K562 (cell line): ENCODE data around the gene RNF214. TPM values are rescaled to one million over a fixed set of nuclear protein-coding genes. Genes with fewer than 3 reads are reported as not detected.

Experiments
- ATAC-seq: fragments of 200-7000 bp; cut with Tn5 transposase; 3 replicates; pipeline ENCODE4 v1.9.1; 2020; ENCODE audit warnings: moderate library complexity
- BruUV-seq: library from RNA; stranded (reverse); fragments of 400-500 nt; replicated peaks from 2 replicates; lab custom pipeline; 2021; lab: Mats Ljungman, UMichigan
- CTCF ChIA-PET: fragments of 300-600 bp; formaldehyde crosslinking; extraction: SDS; loops from one replicate; lab custom pipeline; 2021; ENCODE audit warnings: low intra/inter-chr PET ratio; lab: Yijun Ruan, JAX
- POLR2A ChIA-PET: fragments of 300-600, 350-650 bp; sonication (Branson Sonifier 250); formaldehyde crosslinking; extraction: SDS; loops from one replicate; lab custom pipeline; 2021; ENCODE audit warnings: antibody characterized with exemption, inconsistent platforms; lab: Yijun Ruan, JAX
- DNase-seq, 4 experiments: peaks; one replicate each; pipeline versions ENCODE4 v3.0.0 to v3.0.0-alpha.2; 2011 to 2018; ENCODE audit warnings: low spot score in 3 of 4, mixed read lengths in 3 of 4; ENCODE audit errors: extremely low read depth in 1 of 4
- FAIRE-seq: peaks from 2 replicates; lab custom pipeline; 2011; peaks lifted over from hg19 to GRCh38; lab: Jason Lieb, UNC
- H2AFZ ChIP-seq: 2 replicates; pipeline ENCODE4 v1.6.0; 2011; ENCODE audit warnings: low read depth, low read length, control low read depth, inconsistent platforms
- H3K27ac ChIP-seq: fragments of 200-600 bp; 3 replicates; pipeline ENCODE4 v1.8.0; 2011; ENCODE audit warnings: low read depth, mild to moderate bottlenecking, control low read depth, inconsistent platforms, low read length, moderate library complexity, mixed read lengths; ENCODE audit errors: extremely low read depth
- H3K27me3 ChIP-seq, 2 experiments: fragments of 300-600 bp in 1 of 2; 2 replicates in 1 of 2; 3 replicates in 1 of 2; pipeline versions ENCODE4 v1.6.0 to v1.8.0; 2011; ENCODE audit warnings: inconsistent platforms in 2 of 2, low read length in 2 of 2, mild to moderate bottlenecking in 1 of 2, mixed read lengths in 1 of 2, moderate library complexity in 1 of 2; ENCODE audit not compliant: control insufficient read depth in 2 of 2, insufficient read depth in 2 of 2
- H3K36me3 ChIP-seq: fragments of 300-600 bp; 3 replicates; pipeline ENCODE4 v1.8.0; 2011; ENCODE audit warnings: mild to moderate bottlenecking, low read length, inconsistent platforms; ENCODE audit not compliant: control insufficient read depth, insufficient read depth
- H3K4me1 ChIP-seq, 2 experiments: fragments of 200-600 bp in 1 of 2; replicated peaks in 1 of 2; 2 replicates in 1 of 2; 3 replicates in 1 of 2; pipeline versions ENCODE4 v1.5.1 to v1.8.0; 2011; ENCODE audit warnings: inconsistent platforms in 2 of 2, low read length in 2 of 2, mild to moderate bottlenecking in 1 of 2, mixed read lengths in 1 of 2, moderate library complexity in 1 of 2; ENCODE audit not compliant: control insufficient read depth in 2 of 2, insufficient read depth in 2 of 2
- H3K4me2 ChIP-seq: 2 replicates; pipeline ENCODE4 v1.6.1; 2011; ENCODE audit warnings: low read length, control low read depth, inconsistent platforms, mixed read lengths; ENCODE audit not compliant: insufficient read depth
- H3K4me3 ChIP-seq: fragments of 200-600 bp; sonication (generic), shearing (Covaris generic); 2 replicates; pipeline ENCODE4 v1.5.1; 2016; ENCODE audit warnings: control low read depth, inconsistent platforms
- H3K79me2 ChIP-seq: fragments of 200-600 bp; 3 replicates; pipeline ENCODE4 v1.8.0; 2011; ENCODE audit warnings: low read length, inconsistent platforms; ENCODE audit not compliant: control insufficient read depth, insufficient read depth
- H3K9ac ChIP-seq, 2 experiments: 2 replicates each; pipeline versions ENCODE4 v1.6.0 to v1.6.1; 2011; ENCODE audit warnings: low read depth in 2 of 2, low read length in 2 of 2, control low read depth in 1 of 2, inconsistent platforms in 1 of 2, mild to moderate bottlenecking in 1 of 2, mixed read lengths in 1 of 2; ENCODE audit not compliant: insufficient read depth in 1 of 2
- H3K9me1 ChIP-seq: one replicate; pipeline ENCODE4 v1.6.0; 2011; ENCODE audit warnings: inconsistent platforms, mild to moderate bottlenecking, low read length, moderate library complexity; ENCODE audit not compliant: control insufficient read depth, insufficient read depth
- H3K9me3 ChIP-seq: replicated peaks from 2 replicates; pipeline ENCODE4 v1.5.1; 2011; ENCODE audit warnings: low read depth, low read length, inconsistent platforms; ENCODE audit not compliant: control insufficient read depth, insufficient read depth
- H4K20me1 ChIP-seq: replicated peaks from 2 replicates; pipeline ENCODE4 v1.6.1; 2011; ENCODE audit warnings: low read length, inconsistent platforms, mixed read lengths; ENCODE audit not compliant: control insufficient read depth, insufficient read depth
- POLR2G ChIP-seq: fragments of 200-400 bp; formaldehyde crosslinking; IDR thresholded peaks from 2 replicates; pipeline ENCODE4 v1.6.1; 2017; ENCODE audit warnings: low read depth, mild to moderate bottlenecking, antibody characterized with exemption, low read length, moderate library complexity
- RAD21 ChIP-seq, 2 experiments: fragments of 250-450 bp in 1 of 2; fragments of 450-650 bp in 1 of 2; sonication (Bioruptor Pico) in 1 of 2; formaldehyde crosslinking in 1 of 2; IDR thresholded peaks in 1 of 2; conservative IDR thresholded peaks in 1 of 2; 2 replicates each; pipeline versions ENCODE4 v1.4.0 to v1.8.0; 2020 to 2022; ENCODE audit warnings: mild to moderate bottlenecking in 2 of 2, moderate library complexity in 1 of 2
- RBFOX2 ChIP-seq: fragments of 200-400 bp; formaldehyde crosslinking; IDR thresholded peaks from 2 replicates; pipeline ENCODE4 v1.6.1; 2017; ENCODE audit warnings: low read depth, mild to moderate bottlenecking, low read length, moderate library complexity
- YBX1 ChIP-seq: fragments of 450-650 bp; IDR thresholded peaks from 2 replicates; pipeline ENCODE4 v1.7.1; 2016; ENCODE audit warnings: mild to moderate bottlenecking
- ZNF766 ChIP-seq: fragments of 200-800 bp; sonication (Bioruptor generic); conservative IDR thresholded peaks from 2 replicates; pipeline ENCODE4 v1.6.1; 2016; ENCODE audit warnings: missing genetic modification characterization, missing compliant biosample characterization
- WGBS: fragments of 100-300 bp; shearing (Covaris generic); methylation state at CpG from one replicate; pipeline ENCODE4 v1.1.6; 2016; ENCODE audit warnings: low coverage, mixed read lengths; ENCODE audit not compliant: insufficient coverage; ENCODE audit errors: missing lambda C conversion rate; 5-methylcytosine and 5-hydroxymethylcytosine counted together
- in situ Hi-C: fragments of 300-500 bp; cut with MboI; formaldehyde crosslinking; loops from 4 replicates; pipeline ENCODE4 v1.15.0; 2018; ENCODE audit warnings: inconsistent platforms, mixed read lengths
- intact Hi-C: fragments of 100-400 bp; cut with micrococcal nuclease; formaldehyde crosslinking; loops from 2 replicates; pipeline ENCODE4 v1.14.2; 2022
- polyA plus RNA-seq, 8 experiments: library from polyadenylated mRNA; depleted of rRNA in 4 of 8; stranded (reverse) in 5 of 8; unstranded in 3 of 8; fragments of >200 nt; fragmentation: Nextera tagmentation in 2 of 8; fragmentation: Illumina TruSeq in 1 of 8; extraction: Ambion mirVana in 2 of 8; extraction: Trizol in 1 of 8; gene quantifications; 2 replicates each; pipeline versions ENCODE4 v1.2.1 to v1.2.3, GENCODE V29; 2011 to 2014; ENCODE audit warnings: inconsistent platforms in 1 of 8, missing spikeins in 1 of 8
- total RNA-seq, 7 experiments: library from RNA; depleted of rRNA in 6 of 7; stranded (reverse); fragments of >200 nt in 6 of 7; fragmentation: Illumina TruSeq in 2 of 7; extraction: Trizol in 2 of 7; gene quantifications; 2 replicates each; pipeline versions ENCODE4 v1.2.1 to v1.2.3, GENCODE V29; 2011 to 2021; ENCODE audit warnings: low replicate concordance in 1 of 7
- TF ChIP-seq, protein P1 (sequence below), 3 experiments: IDR thresholded peaks in 2 of 3; conservative IDR thresholded peaks in 1 of 3; 2 replicates each; pipeline ENCODE4 v1.5.1; 2011 to 2012; ENCODE audit warnings: low read length in 3 of 3, mild to moderate bottlenecking in 3 of 3, control low read depth in 2 of 3, improper control_type of control experiment in 1 of 3, inconsistent platforms in 1 of 3, low read depth in 1 of 3, mixed read lengths in 1 of 3, moderate library complexity in 1 of 3; ENCODE audit not compliant: insufficient read depth in 2 of 3
- TF ChIP-seq, protein P2 (sequence below): IDR thresholded peaks from 2 replicates; pipeline ENCODE4 v1.6.1; 2011; ENCODE audit warnings: borderline replicate concordance, low read depth, mild to moderate bottlenecking, moderate library complexity, low read length; ENCODE audit not compliant: insufficient read depth, poor library complexity, severe bottlenecking
- TF ChIP-seq, protein P3 (sequence below): fragments of 450-650 bp; formaldehyde crosslinking; IDR thresholded peaks from 2 replicates; pipeline ENCODE4 v1.4.0; 2020; ENCODE audit warnings: mild to moderate bottlenecking, moderate library complexity

The RNF214 gene
- total and polyA plus RNA-seq, 9 of the 15 experiments (the other 6 are each of a cell fraction or from before 2014, with no cell fraction given): 6.6 to 24.8 (median 11.9) TPM

DNA sequence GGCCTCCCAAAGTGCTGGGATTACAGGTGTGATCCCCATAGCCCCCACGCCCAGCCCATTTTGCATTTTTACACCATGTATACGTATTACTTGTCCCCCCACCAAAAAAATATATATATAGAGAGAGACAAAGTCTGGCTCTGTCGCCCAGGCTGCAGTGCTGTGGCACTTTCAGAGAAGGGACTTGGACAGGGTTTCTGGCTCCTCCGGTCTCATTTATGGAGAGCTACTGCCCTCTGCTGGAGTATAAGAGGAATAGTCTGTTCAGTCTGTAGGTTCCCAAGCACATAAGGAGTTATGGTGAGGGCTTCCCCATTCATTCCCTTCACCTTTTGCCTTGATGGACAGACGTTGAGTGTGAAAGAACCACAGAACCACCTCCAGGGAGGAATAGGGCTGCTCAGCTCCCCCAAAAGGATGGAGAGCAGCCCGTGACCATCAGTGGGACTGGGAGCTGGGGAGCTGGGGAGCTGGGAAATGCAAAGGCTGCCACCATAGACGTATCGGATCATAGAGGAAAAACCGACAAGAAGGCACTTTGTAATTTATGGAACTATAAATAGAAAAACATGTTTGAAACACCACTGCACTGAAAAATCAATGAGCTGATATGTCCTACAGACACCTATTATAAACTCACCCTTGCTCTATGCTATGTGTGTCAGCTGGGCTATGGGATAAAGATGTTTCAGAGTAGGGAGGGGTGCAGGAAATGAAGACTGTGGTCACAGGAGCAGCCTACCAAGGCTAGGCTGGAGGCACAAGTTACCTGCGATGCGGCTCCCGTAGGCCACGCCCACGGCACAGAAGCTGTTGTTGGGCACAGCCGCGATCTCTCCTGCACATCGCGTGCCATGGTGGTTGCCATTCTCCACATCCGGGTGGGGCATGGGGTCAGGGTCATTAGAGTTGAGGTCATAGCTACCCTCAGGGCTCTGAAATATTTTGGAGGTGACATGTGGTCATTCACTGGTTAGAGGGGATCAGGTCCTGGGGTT is 5.8 kb upstream of the RNF214 start:
- H3K27me3 ChIP-seq: no peaks in the 10 kb centered on the region
- H3K36me3 ChIP-seq: peaks cover 67% of the 10 kb centered on the region
- ATAC-seq (peak; percentile 83), DNase-seq (peak; percentile 61 to 87 (median 69)), FAIRE-seq (peak; percentile 93)
- peaks cover 20% of the 10 kb centered on the region for H3K79me2 ChIP-seq
- no peaks in the 10 kb centered on the region for H3K9me3 ChIP-seq
- POLR2A ChIA-PET: interaction anchor here (0.6 to 1.0 kb wide), 7 partner anchors 14 to 578 kb away, joined by 3 to 5 read pairs (median 3); no protein-coding TSS in a partner anchor
- in situ Hi-C loops (loop anchor here (10.0 to 25.0 kb wide), 2 partner anchors 342 to 714 kb away; no protein-coding TSS in a partner anchor), intact Hi-C loops (loop anchor here (1.0 to 5.0 kb wide), 5 partner anchors 45 to 494 kb away; partner anchors contain the start of gene APOA5)
- no peak overlapping the region for H3K9ac ChIP-seq
- CTCF ChIA-PET: interaction anchor here (0.7 to 1.3 kb wide), 5 partner anchors 45 to 494 kb away, joined by 3 to 12 read pairs (median 4); partner anchors contain the start of gene APOA5
- peaks cover 35 to 41% of the 10 kb centered on the region in 2 experiments; a peak in 4 of 5 replicates for H3K4me1 ChIP-seq
- H3K27ac ChIP-seq: no peak overlapping the region
- H3K4me3 ChIP-seq: no peak overlapping the region
- peaks cover 4% of the 10 kb centered on the region for H3K9me1 ChIP-seq
- H4K20me1 ChIP-seq: peaks cover 10% of the 10 kb centered on the region
- no TSS peak for BruUV-seq
- no peak overlapping the region for H3K4me2 ChIP-seq
- no peak overlapping the region for H2AFZ ChIP-seq
- 70% methylated on average over 19 of the region's 19 CpGs for WGBS
- TF ChIP-seq, protein P1, sequence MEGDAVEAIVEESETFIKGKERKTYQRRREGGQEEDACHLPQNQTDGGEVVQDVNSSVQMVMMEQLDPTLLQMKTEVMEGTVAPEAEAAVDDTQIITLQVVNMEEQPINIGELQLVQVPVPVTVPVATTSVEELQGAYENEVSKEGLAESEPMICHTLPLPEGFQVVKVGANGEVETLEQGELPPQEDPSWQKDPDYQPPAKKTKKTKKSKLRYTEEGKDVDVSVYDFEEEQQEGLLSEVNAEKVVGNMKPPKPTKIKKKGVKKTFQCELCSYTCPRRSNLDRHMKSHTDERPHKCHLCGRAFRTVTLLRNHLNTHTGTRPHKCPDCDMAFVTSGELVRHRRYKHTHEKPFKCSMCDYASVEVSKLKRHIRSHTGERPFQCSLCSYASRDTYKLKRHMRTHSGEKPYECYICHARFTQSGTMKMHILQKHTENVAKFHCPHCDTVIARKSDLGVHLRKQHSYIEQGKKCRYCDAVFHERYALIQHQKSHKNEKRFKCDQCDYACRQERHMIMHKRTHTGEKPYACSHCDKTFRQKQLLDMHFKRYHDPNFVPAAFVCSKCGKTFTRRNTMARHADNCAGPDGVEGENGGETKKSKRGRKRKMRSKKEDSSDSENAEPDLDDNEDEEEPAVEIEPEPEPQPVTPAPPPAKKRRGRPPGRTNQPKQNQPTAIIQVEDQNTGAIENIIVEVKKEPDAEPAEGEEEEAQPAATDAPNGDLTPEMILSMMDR (IDR thresholded peaks at IDR 0.05 in 2 of 3, conservative IDR thresholded peaks at IDR 0.05 in 1 of 3; ENCODE audit: insufficient read depth in 2 of 3, low read depth in 1 of 3, low read length in 3 of 3): peak; percentile 83 to 88 (median 84)
- TF ChIP-seq ZNF766 (CRISPR knock-in tag) (0 out of 2 replicates have a peak, but pooled peaks have one; percentile 32), YBX1 (no peak), POLR2G (0 out of 2 replicates have a peak, but pooled peaks have one; percentile 15), RAD21 (CRISPR knock-in tag; conservative IDR thresholded peaks at IDR 0.05 in 1 of 2, IDR thresholded peaks at IDR 0.05 in 1 of 2) (peak; percentile 81 to 88), RBFOX2 (peak; percentile 25; the same call in 1 of the 2 replicates)
- TF ChIP-seq, protein P2, sequence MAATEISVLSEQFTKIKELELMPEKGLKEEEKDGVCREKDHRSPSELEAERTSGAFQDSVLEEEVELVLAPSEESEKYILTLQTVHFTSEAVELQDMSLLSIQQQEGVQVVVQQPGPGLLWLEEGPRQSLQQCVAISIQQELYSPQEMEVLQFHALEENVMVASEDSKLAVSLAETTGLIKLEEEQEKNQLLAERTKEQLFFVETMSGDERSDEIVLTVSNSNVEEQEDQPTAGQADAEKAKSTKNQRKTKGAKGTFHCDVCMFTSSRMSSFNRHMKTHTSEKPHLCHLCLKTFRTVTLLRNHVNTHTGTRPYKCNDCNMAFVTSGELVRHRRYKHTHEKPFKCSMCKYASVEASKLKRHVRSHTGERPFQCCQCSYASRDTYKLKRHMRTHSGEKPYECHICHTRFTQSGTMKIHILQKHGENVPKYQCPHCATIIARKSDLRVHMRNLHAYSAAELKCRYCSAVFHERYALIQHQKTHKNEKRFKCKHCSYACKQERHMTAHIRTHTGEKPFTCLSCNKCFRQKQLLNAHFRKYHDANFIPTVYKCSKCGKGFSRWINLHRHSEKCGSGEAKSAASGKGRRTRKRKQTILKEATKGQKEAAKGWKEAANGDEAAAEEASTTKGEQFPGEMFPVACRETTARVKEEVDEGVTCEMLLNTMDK: peak; percentile 6
- TF ChIP-seq, protein P3, sequence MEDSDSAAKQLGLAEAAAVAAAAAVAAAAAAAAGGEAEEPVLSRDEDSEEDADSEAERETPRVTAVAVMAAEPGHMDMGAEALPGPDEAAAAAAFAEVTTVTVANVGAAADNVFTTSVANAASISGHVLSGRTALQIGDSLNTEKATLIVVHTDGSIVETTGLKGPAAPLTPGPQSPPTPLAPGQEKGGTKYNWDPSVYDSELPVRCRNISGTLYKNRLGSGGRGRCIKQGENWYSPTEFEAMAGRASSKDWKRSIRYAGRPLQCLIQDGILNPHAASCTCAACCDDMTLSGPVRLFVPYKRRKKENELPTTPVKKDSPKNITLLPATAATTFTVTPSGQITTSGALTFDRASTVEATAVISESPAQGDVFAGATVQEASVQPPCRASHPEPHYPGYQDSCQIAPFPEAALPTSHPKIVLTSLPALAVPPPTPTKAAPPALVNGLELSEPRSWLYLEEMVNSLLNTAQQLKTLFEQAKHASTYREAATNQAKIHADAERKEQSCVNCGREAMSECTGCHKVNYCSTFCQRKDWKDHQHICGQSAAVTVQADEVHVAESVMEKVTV: peak; percentile 80
